ENCODE measurements around the gene IFT122. TPM values are rescaled to one million over a fixed set of nuclear protein-coding genes. Genes with fewer than 3 reads are reported as not detected.
"Not testable (repeated sequence)": the region's sequence is repeated elsewhere in the genome, so short reads cannot be mapped to it uniquely, and the experiment has no call there.

IFT122 gene
- total and polyA plus RNA-seq, 2 of the 4 experiments (the other 2 are of a cell fraction) = 16.8 to 28.0 TPM

DNA sequence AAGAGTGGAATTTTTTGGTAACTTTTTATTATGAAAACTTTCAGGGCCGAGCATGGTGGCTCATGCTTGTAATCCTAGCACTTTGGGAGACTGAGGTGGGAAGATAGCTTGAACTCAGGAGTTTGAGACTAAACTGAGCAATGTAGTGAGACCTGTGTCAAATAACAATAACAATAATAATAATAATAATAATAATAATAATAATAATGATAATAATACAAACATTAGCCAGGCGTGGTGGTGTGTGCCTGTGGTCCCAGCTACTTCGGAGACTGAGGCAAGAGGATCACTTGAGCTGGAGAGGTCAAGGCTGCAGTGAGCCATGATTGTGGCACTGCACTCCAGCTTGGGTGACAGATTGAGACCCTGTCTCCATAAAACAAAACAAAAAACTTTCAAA, 105.9 kb downstream of the IFT122 start:
- H3K9me1 ChIP-seq (ENCODE audit: insufficient read depth, low read length); H3K27ac ChIP-seq (ENCODE audit: insufficient read depth, low read length); H2AK9ac ChIP-seq (replicated peaks; ENCODE audit: low read depth, low read length, poor library complexity); BruUV-seq (replicated peaks); ATAC-seq (ENCODE audit: low read depth); H3K14ac ChIP-seq (replicated peaks; ENCODE audit: low read depth, low read length); H3K18ac ChIP-seq (ENCODE audit: low read depth, low read length); H4K91ac ChIP-seq (ENCODE audit: insufficient read depth, low read depth, low read length); intact Hi-C loops (cut with micrococcal nuclease); H4K8ac ChIP-seq (ENCODE audit: low read depth in 2 of 2, low read length in 2 of 2); H2AFZ ChIP-seq (replicated peaks; ENCODE audit: low read length, poor library complexity); H3K4me3 ChIP-seq (ENCODE audit: insufficient read depth, low read depth, low read length); H2BK20ac ChIP-seq (ENCODE audit: low read depth, low read length); H2BK15ac ChIP-seq (ENCODE audit: low read depth, low read length); H2AK5ac ChIP-seq (ENCODE audit: low read depth, low read length); H3K9me3 ChIP-seq (ENCODE audit: control insufficient read depth, insufficient read depth, low read length); H3K4me1 ChIP-seq (ENCODE audit: control insufficient read depth, insufficient read depth, low read length); POLR2A ChIA-PET (ENCODE audit: unreplicated experiment); H3K79me1 ChIP-seq (ENCODE audit: low read depth in 1 of 2, low read length in 2 of 2); H3K9ac ChIP-seq (ENCODE audit: low read depth, low read length); H3K4ac ChIP-seq (ENCODE audit: low read depth, low read length); dilution Hi-C loops (cut with HindIII; ENCODE audit: low sequenced_read_pairs, unreplicated experiment); CTCF ChIA-PET; H4K5ac ChIP-seq (ENCODE audit: low read depth, low read length); H3K23ac ChIP-seq (ENCODE audit: low read depth, low read length); H3K4me2 ChIP-seq (ENCODE audit: low read depth, low read length); H4K20me1 ChIP-seq (ENCODE audit: insufficient read depth, low read length); H3K56ac ChIP-seq (ENCODE audit: extremely low read depth, insufficient read depth, low read length); H3K27me3 ChIP-seq (ENCODE audit: control insufficient read depth, insufficient read depth, low read length); in situ Hi-C loops (cut with MboI; ENCODE audit: low sequenced_read_pairs); H2BK120ac ChIP-seq (ENCODE audit: low read depth, low read length); H2BK5ac ChIP-seq (ENCODE audit: low read depth, low read length, poor library complexity, severe bottlenecking); DNase-seq; H3K36me3 ChIP-seq (ENCODE audit: control insufficient read depth, insufficient read depth, low read length): not testable (repeated sequence)
- no CpG with 5 or more reads among the region's 3 CpGs for WGBS, 2 experiments (ENCODE audit: extremely low coverage in 2 of 2, insufficient read length in 1 of 2)

Data from IMR-90 (cell line).